ENCODE data around the gene RC3H2. TPM values are rescaled to one million over a fixed set of nuclear protein-coding genes. Genes with fewer than 3 reads are reported as not detected.

The RC3H2 gene
- total and polyA plus RNA-seq, 2 of the 8 experiments (the other 6 are each of a cell fraction or from before 2014, with no cell fraction given), result 11.2 to 38.4 TPM

DNA sequence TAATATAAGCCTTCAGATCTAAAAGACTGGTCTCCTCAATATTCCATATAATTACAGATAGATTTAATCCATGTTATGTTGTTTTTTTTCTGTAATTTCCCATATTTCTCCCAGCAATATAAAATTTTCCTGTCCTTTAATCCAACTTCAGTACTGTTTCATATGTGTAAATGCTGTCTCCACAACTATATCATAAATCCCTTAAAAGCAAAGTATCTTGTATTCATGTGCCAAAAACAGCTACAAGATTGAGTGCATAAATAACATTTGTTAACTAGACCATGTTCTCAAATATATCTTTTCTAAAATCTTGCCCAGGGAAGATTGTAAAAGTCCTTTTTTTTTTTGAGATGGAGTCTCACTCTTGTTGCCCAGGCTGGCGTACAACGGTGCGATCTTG lies 41.8 kb downstream of the RC3H2 start (continued):
- TF ChIP-seq, protein P1, sequence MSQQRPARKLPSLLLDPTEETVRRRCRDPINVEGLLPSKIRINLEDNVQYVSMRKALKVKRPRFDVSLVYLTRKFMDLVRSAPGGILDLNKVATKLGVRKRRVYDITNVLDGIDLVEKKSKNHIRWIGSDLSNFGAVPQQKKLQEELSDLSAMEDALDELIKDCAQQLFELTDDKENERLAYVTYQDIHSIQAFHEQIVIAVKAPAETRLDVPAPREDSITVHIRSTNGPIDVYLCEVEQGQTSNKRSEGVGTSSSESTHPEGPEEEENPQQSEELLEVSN (IDR thresholded peaks at IDR 0.05), result no peak
- TF ChIP-seq TCF12 (IDR thresholded peaks at IDR 0.05; ENCODE audit: low read depth, low read length), result no peak
- TF ChIP-seq CTBP2 (IDR thresholded peaks at IDR 0.05; ENCODE audit: borderline replicate concordance, insufficient read depth, insufficient read length, low read length), result no peak
- TF ChIP-seq, protein P2, sequence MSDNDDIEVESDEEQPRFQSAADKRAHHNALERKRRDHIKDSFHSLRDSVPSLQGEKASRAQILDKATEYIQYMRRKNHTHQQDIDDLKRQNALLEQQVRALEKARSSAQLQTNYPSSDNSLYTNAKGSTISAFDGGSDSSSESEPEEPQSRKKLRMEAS (IDR thresholded peaks at IDR 0.05), result no peak
- no peak for TF ChIP-seq SUZ12 (IDR thresholded peaks at IDR 0.05; ENCODE audit: low read length)
- TF ChIP-seq TEAD4 (IDR thresholded peaks at IDR 0.05; ENCODE audit: low read depth, low read length), result no peak
